ENCODE results near the gene SGPL1. TPM values are rescaled to one million over a fixed set of nuclear protein-coding genes. Genes with fewer than 3 reads are reported as not detected.

Gene SGPL1
- total RNA-seq, 6 experiments from 2014 or later: 22.4 to 30.9 (median 26.0) TPM

DNA sequence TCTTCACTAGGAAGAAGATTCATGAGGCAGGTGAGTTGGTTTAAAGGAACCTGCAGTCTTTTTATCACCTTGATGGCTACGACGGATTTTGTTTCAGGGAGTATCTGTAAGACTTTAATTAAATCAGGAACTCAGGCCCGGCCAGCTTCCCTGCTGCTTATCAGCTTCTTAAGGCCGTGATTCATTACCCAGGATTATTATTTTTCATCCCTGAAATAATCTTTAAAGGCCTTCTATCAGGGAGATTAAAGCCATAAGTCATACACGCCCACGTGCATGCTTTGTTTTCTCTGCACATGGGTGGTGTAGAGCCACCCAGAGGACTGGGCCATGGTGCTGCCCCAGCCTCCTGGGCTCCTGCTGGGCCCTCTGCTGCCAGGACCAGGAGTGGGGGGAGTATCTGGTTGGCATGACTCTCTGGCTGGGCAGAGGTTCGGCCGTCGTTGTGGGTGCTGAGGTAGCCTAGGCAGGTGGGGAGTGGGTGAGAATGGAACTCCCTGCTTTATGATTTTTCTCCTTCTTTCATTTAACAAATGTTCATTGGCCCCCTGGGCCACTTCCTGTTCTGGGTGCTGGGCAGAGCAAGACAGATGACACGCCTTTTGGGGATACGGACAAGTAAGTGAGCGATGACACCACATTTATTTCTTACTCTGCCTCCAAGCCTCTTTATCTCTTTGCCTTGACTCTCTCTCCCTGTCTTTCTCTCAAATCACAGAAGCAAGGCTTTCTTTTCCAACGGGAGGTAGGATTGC, 111.6 kb downstream of the SGPL1 start:
- no peaks in the 10 kb centered on the region for H3K9me3 Mint-ChIP-seq
- no peaks in the 10 kb centered on the region for H3K36me3 Mint-ChIP-seq (ENCODE audit: low read depth)
- peaks cover 16% of the 10 kb centered on the region for H3K4me1 Mint-ChIP-seq (ENCODE audit: low read depth)
- peaks cover 48% of the 10 kb centered on the region for H3K27me3 Mint-ChIP-seq (ENCODE audit: insufficient read depth)
- no peak overlapping the region for H3K4me3 Mint-ChIP-seq
- TF ChIP-seq, protein P1, sequence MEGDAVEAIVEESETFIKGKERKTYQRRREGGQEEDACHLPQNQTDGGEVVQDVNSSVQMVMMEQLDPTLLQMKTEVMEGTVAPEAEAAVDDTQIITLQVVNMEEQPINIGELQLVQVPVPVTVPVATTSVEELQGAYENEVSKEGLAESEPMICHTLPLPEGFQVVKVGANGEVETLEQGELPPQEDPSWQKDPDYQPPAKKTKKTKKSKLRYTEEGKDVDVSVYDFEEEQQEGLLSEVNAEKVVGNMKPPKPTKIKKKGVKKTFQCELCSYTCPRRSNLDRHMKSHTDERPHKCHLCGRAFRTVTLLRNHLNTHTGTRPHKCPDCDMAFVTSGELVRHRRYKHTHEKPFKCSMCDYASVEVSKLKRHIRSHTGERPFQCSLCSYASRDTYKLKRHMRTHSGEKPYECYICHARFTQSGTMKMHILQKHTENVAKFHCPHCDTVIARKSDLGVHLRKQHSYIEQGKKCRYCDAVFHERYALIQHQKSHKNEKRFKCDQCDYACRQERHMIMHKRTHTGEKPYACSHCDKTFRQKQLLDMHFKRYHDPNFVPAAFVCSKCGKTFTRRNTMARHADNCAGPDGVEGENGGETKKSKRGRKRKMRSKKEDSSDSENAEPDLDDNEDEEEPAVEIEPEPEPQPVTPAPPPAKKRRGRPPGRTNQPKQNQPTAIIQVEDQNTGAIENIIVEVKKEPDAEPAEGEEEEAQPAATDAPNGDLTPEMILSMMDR (IDR thresholded peaks at IDR 0.05): no peak
- DNase-seq: no peak
- H3K27ac Mint-ChIP-seq: no peak overlapping the region

- H3K9me3 Mint-ChIP-seq: no peaks in the 10 kb centered on the region
- peaks cover 50% of the 10 kb centered on the region for H3K27me3 Mint-ChIP-seq (ENCODE audit: insufficient read depth)
- peaks cover 16% of the 10 kb centered on the region for H3K4me1 Mint-ChIP-seq (ENCODE audit: low read depth)
- DNase-seq: no peak
- H3K4me3 Mint-ChIP-seq: no peak overlapping the region
- H3K27ac Mint-ChIP-seq: no peak overlapping the region
- TF ChIP-seq, protein P1 (IDR thresholded peaks at IDR 0.05): no peak
- H3K36me3 Mint-ChIP-seq (ENCODE audit: low read depth): no peaks in the 10 kb centered on the region
These were observed 112.4 kb downstream of the SGPL1 start for GRCh38 chr10:70928140-70928539.

DNA sequence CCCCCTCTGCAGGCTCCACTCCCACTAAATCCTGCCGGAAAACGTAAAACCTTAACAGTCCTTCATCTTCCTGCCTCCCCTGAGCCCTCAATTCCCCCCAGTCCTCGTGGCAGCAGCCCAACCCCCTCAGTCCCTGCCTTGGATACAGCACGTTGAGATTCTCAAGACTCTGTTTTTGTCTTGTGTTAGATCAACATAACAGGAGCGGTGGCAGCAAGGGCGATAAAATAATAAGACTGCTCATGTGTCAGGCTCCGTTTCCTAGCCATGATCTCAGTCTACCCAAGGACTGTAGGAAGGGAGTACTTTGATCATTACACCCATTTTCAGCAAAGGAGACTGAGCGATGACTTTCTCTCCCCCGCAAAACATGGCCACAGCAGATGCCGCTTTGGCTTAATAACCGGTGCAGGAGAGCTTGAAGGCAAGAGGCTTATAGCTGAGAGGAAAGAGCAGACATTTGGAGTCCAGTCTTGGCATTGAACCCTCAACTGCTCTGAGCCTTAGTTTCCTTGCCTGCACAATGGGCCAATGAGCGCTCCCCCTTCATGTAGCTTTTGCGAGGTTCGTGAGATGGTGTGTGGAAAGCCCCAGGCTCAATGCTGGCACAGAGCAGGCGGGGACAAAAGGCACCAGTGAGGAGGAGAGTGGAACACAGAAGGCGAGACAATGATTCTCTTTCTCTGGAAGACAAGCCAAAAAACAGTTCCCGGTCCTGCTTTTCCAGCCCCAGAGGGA, 114.7 kb downstream of the SGPL1 start:
- Mint-ChIP-seq H3K36me3 (ENCODE audit: low read depth) (no peaks in the 10 kb centered on the region), H3K9me3 (no peaks in the 10 kb centered on the region), H3K4me1 (ENCODE audit: low read depth) (peaks cover 16% of the 10 kb centered on the region), H3K27ac (no peak overlapping the region), H3K27me3 (ENCODE audit: insufficient read depth) (peaks cover 42% of the 10 kb centered on the region), H3K4me3 (no peak overlapping the region)
- TF ChIP-seq, protein P1 (IDR thresholded peaks at IDR 0.05): no peak
- no peak for DNase-seq

Other genes with a start within 250 kb of the SGPL1 start
- not detected for gene PRF1, start 213.2 kb upstream of the SGPL1 start, total RNA-seq (2021; fragmentation: NEBNext Ultra II Directional; extraction: Animal tissue kit (Norgen Biotek cat#: 25700))
- gene ADAMTS14, start 143.4 kb upstream of the SGPL1 start, total RNA-seq (2021; fragmentation: NEBNext Ultra II Directional; extraction: Animal tissue kit (Norgen Biotek cat#: 25700)): under 1 TPM in 4 of 6 experiments, not detected in 2; 0.03 to 0.09 (median 0.05) TPM
- not detected for gene TBATA, start 30.6 kb upstream of the SGPL1 start, total RNA-seq (2021; fragmentation: NEBNext Ultra II Directional; extraction: Animal tissue kit (Norgen Biotek cat#: 25700))
- gene PCBD1, start 72.6 kb downstream of the SGPL1 start, total RNA-seq (2021; fragmentation: NEBNext Ultra II Directional; extraction: Animal tissue kit (Norgen Biotek cat#: 25700)): 10 to 100 TPM; 36.4 to 55.7 (median 37.7) TPM